GM19463 (cell line): ENCODE results near the gene PLEKHG5.

Source experiments
- ATAC-seq: cut with Tn5 transposase; IDR thresholded peaks from one replicate; pipeline ENCODE4 v1.9.1; 2021; ENCODE audit warnings: mild to moderate bottlenecking, moderate library complexity; ENCODE audit not compliant: unreplicated experiment

PLEKHG5 gene

GRCh38 chr1:6477039-6477820, 14.2 kb downstream of the PLEKHG5 start:
- no peak for ATAC-seq

- no peak for ATAC-seq
These were observed 15.0 kb downstream of the PLEKHG5 start for GRCh38 chr1:6476483-6476882.

- ATAC-seq, result no peak
These were observed 15.9 kb downstream of the PLEKHG5 start for GRCh38 chr1:6475381-6476133.

GRCh38 chr1:6474815-6475282, 16.6 kb downstream of the PLEKHG5 start:
- no peak for ATAC-seq

- ATAC-seq, result no peak
These were observed 17.3 kb downstream of the PLEKHG5 start for GRCh38 chr1:6473974-6474814.

- ATAC-seq, result no peak
These were observed 18.3 kb downstream of the PLEKHG5 start for GRCh38 chr1:6473156-6473555.

- ATAC-seq, result no peak
These were observed 19.1 kb downstream of the PLEKHG5 start for GRCh38 chr1:6472391-6472790.

- no peak for ATAC-seq
These were observed 19.5 kb downstream of the PLEKHG5 start for GRCh38 chr1:6471970-6472368.

GRCh38 chr1:6471086-6471969, 20.1 kb downstream of the PLEKHG5 start:
- ATAC-seq, result no peak

GRCh38 chr1:6470132-6471085, 21.1 kb downstream of the PLEKHG5 start:
- no peak for ATAC-seq

- ATAC-seq, result no peak
These were observed 22.6 kb downstream of the PLEKHG5 start for GRCh38 chr1:6468729-6469461.

- ATAC-seq, result no peak
These were observed 23.5 kb downstream of the PLEKHG5 start for GRCh38 chr1:6467744-6468688.

- no peak for ATAC-seq
These were observed 24.2 kb downstream of the PLEKHG5 start for GRCh38 chr1:6467224-6467623.

- no peak for ATAC-seq
These were observed 24.7 kb downstream of the PLEKHG5 start for GRCh38 chr1:6466751-6467150.

- ATAC-seq, result no peak
These were observed 25.4 kb downstream of the PLEKHG5 start, which contains the start of gene TNFRSF25 for GRCh38 chr1:6466023-6466422. Gene TNFRSF25 (minus strand): TSS chr1:6466173. CDS start chr1:6466107, 66 bp downstream.

- ATAC-seq, result no peak
These were observed 25.9 kb downstream of the PLEKHG5 start for GRCh38 chr1:6465461-6466005.

- no peak for ATAC-seq
These were observed 26.6 kb downstream of the PLEKHG5 start for GRCh38 chr1:6464915-6465314.
